LNCAP (cell line): ENCODE data around the gene RAMP3.

ENCODE experiments used
- CTCF ChIP-seq: fragments of 450-650 bp; IDR thresholded peaks from 2 replicates; pipeline ENCODE4 v1.5.1; 2017; ENCODE audit warnings: mild to moderate bottlenecking

Gene RAMP3

GRCh38 chr7:45184326-45185027 lies 26.9 kb downstream of the RAMP3 start:
- TF ChIP-seq CTCF: no peak

- no peak for TF ChIP-seq CTCF
These were observed 27.7 kb downstream of the RAMP3 start for GRCh38 chr7:45185028-45185863.

GRCh38 chr7:45185864-45186250 lies 28.3 kb downstream of the RAMP3 start:
- TF ChIP-seq CTCF: no peak

- TF ChIP-seq CTCF: no peak
These were observed 28.7 kb downstream of the RAMP3 start for GRCh38 chr7:45186261-45186813.

- TF ChIP-seq CTCF: no peak
These were observed 29.7 kb downstream of the RAMP3 start for GRCh38 chr7:45187089-45187945.

- TF ChIP-seq CTCF: no peak
These were observed 30.4 kb downstream of the RAMP3 start for GRCh38 chr7:45187946-45188411.

- TF ChIP-seq CTCF: no peak
These were observed 31.1 kb downstream of the RAMP3 start for GRCh38 chr7:45188736-45189135.
